OCI-M1 (cell line): ENCODE data around the gene LUZP1.

ENCODE experiments used
- DNase-seq: peaks from one replicate; lab custom pipeline; 2025; lab: John Stamatoyannopoulos, UW

The LUZP1 gene

GRCh38 chr1:23188434-23188884 is 19.8 kb upstream of the LUZP1 start:
- DNase-seq: no peak

- DNase-seq: no peak
Measured at GRCh38 chr1:23187637-23188036, 19.0 kb upstream of the LUZP1 start.

- DNase-seq: no peak
Measured at GRCh38 chr1:23185381-23185780, 16.7 kb upstream of the LUZP1 start.

GRCh38 chr1:23184212-23184934 is 15.7 kb upstream of the LUZP1 start:
- peak; percentile 73 for DNase-seq

GRCh38 chr1:23179862-23180261 is 11.2 kb upstream of the LUZP1 start:
- DNase-seq: no peak

- DNase-seq: peak; percentile 46
Measured at GRCh38 chr1:23178950-23179349, 10.3 kb upstream of the LUZP1 start.

GRCh38 chr1:23178414-23178813 is 9.8 kb upstream of the LUZP1 start:
- no peak for DNase-seq

- DNase-seq: peak; percentile 54
Measured at GRCh38 chr1:23177438-23178380, 9.1 kb upstream of the LUZP1 start.

- DNase-seq: no peak
Measured at GRCh38 chr1:23177031-23177430, 8.4 kb upstream of the LUZP1 start.

GRCh38 chr1:23174426-23175110 is 5.9 kb upstream of the LUZP1 start:
- peak; percentile 40 for DNase-seq

- DNase-seq: no peak
Measured at GRCh38 chr1:23171181-23171755, 2.6 kb upstream of the LUZP1 start.

GRCh38 chr1:23169727-23170335 is 1.2 kb upstream of the LUZP1 start:
- DNase-seq: peak; percentile 84

- no peak for DNase-seq
Measured at GRCh38 chr1:23169195-23169575, 529 bp upstream of the LUZP1 start.

GRCh38 chr1:23168079-23168444 is 594 bp downstream of the LUZP1 start:
- peak; percentile 51 for DNase-seq

- DNase-seq: peak; percentile 49
Measured at GRCh38 chr1:23167353-23168078, 1.1 kb downstream of the LUZP1 start.

GRCh38 chr1:23166854-23167253 is 1.8 kb downstream of the LUZP1 start:
- no peak for DNase-seq

- DNase-seq: peak; percentile 21
Measured at GRCh38 chr1:23163395-23163794, 5.3 kb downstream of the LUZP1 start.

GRCh38 chr1:23159963-23160877 is 8.4 kb downstream of the LUZP1 start:
- DNase-seq: no peak

- no peak for DNase-seq
Measured at GRCh38 chr1:23156940-23157339, 11.7 kb downstream of the LUZP1 start.
